NCI-H748 treated with DMSO at 0.1 percent for 48 hours (cell line): Measurements from ENCODE around the gene SUSD4.

Experiments used
- DNase-seq: peaks from one replicate; lab custom pipeline; 2025; lab: John Stamatoyannopoulos, UW

Gene SUSD4

DNA sequence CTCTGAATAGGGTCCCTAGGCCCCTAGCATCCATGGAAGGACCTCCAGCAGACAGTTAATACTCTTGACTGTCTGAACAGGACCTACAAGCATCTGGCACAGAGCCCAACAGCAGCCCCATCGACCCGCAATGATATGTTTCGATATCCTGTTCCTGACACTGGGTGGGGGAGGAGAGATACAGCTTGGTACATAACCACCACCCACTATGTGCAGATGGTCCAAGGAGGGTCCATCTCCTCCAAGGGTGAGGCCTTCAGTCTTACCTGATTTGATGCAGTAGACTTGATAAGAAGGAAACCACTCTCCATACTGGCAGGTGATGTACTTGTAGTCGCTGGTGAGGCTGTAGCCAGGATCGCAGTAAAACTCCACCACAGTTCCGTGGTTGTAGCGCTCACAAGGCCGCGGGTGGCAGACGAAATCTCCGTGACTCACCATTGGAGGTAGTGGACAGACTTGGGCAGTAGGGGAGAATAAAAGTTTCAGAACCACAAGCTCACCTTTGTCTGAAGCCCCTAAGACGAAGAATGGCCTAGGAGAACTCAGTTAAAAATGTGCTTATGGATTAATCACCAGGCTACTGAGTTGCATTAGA is 134.9 kb downstream of the SUSD4 start:
- no peak for DNase-seq

DNA sequence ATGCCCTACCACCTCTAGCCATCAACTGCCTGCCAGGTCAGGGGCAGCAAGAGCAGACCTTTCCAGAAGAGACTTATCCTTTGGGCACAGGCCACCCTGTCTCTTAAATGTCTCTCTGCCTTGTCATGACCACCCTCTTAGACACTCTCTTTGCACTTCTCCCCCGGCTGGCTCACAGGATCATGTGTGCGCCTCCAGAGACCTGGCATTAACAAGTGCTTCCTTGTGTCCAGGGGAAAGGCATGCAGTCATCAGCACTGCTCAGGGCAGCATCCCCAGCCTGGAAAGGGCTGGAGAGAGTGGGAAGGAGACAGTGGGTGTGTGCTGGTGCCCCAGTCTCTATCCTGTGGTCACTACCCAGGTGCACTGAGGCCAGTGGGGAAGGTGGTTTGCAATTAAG is 135.8 kb downstream of the SUSD4 start:
- no peak for DNase-seq

DNA sequence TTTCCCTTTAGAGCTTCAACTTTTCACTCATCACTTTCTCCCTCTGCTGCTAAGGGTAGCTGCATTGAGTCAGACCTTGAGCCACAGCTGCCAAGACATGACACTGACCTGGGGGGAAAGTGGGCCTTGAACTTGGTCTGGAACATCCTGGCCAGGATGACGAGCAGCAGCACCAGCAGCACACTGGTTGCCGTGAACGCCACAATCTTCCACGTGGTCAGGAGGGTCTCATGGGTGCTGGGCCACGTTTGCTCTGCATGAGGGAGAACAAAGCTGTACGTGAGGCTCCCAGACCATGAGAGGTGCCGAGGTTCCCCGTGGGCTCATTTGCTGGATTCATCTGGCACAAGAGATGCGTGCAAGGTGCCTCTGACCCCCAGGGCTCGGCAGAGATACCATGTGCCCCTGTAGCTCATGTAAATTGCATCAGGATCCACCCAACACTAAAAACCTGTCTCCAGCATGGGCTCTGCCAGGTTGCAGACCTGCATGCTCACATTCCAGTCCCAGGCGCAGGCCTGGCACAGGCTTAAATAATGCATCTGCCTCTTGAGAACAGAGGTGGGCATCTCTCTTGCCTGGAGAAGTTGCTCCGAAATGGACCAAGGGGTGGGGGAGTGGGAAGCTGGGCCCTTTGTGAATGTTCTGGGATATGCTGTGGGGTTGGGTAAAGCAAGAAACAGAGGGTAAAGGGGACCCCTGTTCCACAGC is 136.3 kb downstream of the SUSD4 start:
- DNase-seq, result no peak

DNA sequence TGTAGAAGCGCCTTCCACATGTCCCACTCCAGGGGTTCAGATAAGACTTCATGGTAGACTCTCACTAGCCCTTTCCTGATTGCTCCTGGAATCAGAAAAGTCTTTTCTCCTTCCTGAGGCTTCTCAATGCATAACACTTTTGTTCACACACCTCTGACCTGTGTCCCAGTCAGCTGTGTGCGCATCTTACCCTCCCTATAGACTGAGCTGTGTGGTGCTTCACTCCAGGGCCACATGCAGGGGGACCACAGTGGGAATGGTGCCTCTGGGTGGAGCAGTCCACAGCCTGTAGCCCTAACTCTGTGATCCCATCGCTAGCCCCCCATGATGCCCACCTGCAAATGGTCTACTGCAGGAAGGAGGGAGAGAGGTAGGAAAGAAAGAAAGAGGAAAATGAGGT is 136.9 kb downstream of the SUSD4 start:
- no peak for DNase-seq

DNA sequence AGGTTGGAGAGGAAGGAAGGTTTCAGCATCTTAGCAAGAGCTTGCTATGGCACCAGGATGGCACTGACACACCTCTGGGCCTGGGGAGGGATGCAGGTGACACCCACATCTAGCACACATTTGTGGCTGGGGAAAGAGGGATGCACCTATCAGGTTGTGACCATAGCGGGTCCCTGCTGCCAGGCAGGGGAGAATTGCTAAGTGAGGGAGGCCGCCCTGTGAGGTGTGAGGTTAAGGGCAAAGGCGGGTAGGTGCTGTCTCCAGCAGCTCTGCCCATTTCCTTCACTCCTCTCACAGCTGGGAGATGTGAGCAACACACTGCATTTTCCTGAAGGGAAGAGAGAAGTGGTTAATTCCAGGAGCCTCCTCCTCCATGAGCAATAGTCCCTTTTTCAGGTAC is 137.7 kb downstream of the SUSD4 start:
- DNase-seq, result no peak

DNA sequence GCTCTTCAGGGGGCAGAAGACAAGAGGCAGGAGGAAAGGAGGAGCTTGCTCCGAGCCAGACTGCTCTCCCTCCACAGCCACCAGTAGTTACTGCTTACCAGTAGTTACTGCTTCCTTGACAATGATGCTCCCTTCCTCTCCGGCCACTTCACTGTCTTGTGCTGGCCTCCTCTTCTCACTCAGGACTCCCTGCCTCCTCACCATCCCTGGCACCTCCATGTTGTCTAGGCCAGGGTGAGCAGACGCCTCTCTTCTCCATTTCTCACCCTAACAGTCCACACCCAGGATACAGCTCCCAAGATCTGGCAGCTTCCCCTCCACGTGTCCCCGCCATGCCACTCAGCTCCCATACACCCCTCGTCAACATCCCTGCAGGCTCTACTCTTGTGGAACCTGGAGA is 138.5 kb downstream of the SUSD4 start:
- no peak for DNase-seq

DNA sequence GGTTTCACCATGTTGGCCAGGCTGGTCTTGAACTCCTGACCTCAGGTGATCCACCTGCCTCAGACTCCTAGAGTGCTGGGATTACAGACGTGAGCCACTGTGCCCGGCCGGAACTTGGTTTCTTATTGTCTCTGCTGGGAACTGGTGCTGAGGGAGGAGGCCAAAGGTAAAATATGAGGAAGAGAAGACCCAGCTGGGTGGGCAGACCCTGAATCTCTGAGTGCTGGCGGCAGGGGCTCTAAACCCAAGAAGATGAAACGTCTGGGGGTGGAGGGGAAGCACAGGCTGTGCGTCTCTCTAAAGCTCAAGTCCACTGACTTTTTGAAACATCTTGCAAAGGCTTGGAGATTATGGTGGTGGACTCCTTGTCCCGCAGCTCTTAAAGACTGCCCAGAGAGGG is 138.9 kb downstream of the SUSD4 start:
- DNase-seq, result no peak

DNA sequence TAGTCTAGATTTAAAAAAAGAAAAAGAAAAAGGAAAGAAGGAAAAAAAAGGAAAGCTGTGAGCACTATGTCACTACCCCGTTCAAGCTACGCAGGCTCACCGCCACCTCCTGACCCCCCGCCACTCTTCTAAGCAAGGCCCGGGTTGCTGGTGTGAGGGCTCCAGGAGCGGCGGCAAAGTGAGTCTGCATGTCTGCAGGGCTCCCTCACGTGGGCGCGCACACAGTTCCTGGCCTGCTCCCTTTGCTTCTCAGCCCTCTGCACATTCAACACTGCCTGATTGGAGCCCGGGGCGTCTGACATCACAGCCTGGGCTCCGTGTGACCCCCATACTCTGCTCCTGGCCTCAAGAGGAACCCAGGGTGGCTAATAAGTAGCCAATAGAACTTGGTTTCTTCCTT is 139.5 kb downstream of the SUSD4 start:
- no peak for DNase-seq

DNA sequence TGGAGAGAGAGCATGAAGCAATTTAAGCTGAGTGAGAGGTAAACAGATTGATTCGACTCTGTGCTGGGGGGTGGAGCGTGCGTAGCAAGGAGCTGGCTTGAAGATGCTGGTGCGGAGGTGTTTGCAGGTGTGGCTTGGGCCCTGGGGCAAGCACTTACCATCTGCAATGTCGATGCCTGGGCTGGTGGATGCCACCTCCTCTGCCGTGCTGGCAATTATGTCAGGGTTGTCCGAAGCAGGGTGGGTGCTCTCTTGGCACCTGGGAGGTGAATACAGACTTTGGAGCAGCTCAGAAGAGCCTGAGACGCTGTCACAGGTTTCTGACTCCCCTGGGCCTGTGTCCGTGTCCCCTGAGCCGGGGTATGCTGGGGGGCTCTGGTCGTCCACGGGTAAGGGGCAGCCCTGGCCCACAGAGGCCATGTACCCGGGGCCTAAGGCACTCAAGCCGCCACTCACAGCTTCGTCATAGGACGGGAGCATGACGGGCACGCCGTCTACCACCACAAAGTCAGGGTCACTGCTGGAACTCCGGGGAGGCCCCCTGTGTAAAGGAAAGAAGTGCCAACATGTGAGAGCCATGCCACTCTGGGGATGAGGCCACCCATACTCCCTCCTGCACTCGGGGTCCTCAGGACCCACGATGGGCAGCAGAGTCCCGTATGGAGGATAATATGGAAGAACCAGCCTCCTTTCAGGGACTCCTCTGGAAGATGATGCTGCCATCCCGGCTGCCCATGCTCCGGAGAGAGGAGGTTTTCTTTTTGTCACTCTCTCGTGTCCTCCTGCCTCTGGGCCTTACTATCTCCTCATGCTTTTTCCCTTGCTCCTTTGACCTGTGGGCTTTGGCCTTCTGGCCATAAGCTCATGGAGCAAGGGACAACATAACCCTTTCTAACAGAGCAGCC is 140.6 kb downstream of the SUSD4 start:
- DNase-seq, result no peak

DNA sequence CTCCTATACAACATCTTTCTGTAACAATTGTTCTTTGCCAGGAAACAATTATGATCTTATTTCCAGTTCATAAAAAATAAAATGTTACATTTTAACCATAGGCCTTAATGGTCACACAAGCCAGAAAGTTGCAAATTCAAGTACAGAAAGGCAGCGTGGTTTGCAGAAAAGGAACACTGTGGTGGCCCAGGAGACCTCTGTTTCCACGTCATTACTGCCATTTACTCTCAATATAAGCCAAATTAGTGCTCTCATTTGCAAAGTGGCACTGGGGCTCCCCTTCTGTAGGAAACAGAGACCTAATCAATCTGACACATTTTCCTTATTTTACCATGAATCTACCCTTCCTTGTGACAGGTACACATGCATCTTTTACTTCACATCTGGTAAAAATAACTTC is 141.6 kb downstream of the SUSD4 start:
- no peak for DNase-seq

DNA sequence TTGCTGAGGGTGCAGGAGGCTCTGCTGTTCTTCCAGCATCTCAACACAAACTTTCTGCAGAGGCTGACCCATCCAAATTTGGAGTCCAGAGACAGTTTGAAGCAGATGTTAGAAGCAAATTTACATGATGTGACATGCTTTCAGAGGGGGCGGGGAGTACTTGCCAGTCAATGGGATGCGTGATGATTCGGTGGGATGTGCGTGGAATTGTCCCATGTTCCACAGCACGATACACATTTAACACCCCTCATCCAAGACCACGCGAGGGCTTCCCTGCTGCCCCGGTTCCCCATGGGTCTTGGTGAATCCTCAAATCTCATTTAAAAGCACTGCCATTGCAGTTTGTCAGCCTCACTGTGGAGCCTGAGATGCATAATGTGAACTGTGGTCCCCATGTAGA is 142.3 kb downstream of the SUSD4 start:
- no peak for DNase-seq

DNA sequence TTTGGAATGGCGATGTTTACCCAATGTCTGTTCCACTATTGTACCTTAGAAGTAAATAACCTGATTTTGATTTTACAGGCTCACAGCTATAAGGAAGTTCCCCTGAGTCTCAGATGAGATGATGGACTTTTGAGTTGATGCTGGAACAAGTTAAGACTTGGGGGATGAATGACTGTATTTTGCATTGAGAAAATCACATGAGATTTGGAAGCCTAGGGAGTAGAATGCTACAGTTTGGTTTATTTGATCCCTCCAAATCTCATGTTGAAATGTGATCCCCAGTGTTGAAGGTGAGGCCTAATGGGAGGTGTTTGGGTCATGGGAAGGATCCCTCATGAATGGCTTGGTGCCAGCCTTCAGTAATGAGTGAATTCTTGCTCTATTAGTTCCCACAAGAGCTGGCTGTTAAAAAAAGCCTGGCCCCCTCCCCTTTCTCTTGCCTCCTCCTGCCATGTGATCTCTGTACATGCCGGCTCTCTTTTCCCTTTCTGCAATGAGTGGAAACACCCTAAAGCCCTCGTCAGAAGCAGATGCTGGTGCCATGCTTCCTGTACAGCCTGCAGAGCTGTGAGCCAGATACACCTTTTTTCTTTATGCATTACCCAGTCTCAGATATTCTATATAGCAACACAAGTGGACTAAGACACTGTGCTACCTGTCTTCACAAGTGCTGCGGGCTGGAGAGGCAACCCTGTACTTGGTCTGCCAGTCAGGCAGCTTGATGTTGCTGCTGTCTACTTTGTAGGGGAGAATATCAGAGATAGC is 143.9 kb downstream of the SUSD4 start:
- DNase-seq, result no peak

DNA sequence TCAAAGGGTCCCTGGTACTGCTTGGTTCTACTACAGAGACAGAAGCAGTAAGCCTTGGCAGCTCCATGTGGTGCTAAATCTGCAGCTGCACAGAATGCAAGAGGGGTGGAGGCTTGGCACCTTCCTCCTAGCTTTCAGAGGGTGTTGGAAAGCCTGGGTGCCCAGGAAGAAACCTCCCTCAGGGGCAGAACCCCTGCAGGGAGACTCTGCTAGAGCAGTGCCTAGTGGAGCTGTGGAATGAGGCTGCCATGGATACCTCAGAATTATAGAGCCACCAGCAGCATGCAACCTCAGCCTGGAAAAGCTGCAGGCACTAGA is 144.7 kb downstream of the SUSD4 start:
- DNase-seq, result no peak

DNA sequence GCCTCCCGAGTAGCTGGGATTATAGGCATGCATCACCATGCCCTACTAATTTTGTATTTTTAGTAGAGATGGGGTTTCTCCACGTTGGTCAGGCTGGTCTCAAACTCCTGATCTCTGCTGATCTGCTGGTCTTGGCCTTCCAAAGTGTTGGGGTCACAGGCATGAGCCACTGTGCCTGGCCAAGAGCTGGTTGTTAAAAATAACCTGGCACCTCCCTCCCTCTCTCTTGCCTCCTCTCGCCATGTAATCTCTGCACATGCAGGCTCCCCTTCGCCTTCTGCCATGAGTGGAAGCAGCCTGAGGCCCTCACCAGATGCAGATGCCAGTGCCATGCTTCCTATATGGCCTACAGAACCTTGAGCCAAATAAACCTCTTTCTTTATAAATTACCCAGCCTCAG is 146.2 kb downstream of the SUSD4 start:
- no peak for DNase-seq

DNA sequence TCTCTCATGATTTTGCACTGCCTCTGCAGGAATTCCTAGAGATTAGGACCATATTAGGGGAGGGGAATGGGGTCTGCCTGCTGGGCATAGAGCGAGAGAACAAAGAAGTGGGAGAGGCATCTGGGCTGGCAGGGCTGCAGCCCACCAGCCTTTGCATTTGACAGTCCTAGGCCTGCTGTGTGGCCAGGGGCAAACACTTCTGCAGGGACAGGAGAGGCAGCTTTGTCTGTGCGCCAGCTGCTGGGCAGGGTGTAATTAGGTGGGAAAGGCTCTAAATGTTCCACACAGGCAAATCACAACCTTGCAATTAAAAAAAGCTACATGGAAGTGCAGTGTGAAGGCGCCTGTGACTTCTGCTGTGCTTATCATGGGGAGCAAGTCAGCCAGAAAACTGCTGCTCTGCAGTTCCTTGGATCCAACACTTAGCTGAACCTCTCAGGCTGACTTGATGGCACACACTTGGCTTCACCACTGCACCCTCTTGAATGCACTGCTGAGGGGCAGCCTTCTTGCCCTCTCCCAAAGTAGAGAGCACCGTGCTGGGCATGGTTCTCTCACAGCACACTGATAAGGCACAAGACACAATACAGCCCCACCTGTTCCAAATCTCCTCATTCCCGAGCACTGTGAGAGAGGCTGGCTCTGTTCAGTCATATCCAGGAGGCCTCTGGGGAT is 147.3 kb downstream of the SUSD4 start:
- DNase-seq, result no peak

DNA sequence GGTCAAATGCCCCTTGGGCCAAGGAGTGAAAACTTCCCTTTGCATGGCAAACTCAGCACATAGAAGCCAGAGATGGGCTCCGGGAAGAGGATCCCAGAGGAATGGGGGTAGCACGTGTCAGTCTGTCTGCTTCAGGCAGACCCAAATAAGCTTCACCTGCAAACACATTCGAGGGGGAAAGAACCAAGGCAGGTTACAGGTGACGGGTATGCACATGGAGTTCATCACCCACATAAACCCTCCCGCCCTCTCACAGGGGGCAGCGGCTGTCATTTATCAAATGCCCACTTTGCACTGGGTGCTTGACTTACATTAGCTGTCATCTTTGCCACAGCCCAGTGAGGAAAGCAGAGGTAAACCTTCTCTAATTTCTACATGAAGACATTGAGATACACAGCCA is 147.9 kb downstream of the SUSD4 start:
- no peak for DNase-seq

DNA sequence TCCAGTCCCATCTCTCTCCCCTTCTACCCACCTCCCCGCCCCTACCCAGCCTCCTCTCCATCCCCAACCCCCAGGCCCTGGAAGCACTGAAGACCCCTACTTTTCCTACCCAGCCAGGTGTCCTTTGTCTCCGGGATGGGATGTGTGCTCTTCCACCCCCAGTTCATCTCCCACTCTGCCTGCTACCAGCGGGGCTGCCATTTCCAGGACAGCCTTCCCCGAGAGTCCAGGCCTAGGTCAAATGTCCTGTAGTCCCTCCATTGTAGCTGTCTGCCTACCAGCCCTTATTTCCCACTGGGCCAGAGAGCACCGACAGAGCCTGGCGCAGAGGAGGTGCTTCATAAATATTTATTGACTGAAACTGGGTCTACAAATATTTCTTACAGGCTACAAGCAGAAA is 148.9 kb downstream of the SUSD4 start:
- DNase-seq, result no peak

DNA sequence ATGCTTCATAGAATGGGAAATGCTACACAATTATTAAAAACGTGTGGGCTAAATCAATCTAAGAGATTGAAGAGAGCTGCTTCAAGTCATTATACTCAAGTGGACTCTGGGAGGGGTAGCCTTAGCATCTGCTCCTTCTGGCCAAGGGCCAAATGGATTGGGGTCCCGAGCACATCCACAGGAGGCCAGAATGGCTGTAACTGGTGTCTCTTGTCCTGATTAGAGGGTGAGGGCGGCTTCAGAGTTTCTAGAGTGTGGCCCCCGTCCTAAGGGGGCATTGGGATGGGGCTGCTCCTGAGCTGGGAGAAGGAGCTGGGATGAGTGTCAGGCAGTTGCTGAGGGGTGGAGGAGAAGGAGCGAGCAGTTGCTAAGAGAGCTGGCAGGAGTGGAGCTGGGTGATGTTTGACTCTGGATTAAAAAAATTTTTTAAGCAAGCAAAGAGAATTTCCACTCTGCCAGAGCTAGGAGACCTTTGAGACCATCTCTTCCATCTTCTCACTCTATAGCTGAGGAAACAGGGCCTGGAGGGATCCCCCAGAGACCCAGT is 149.6 kb downstream of the SUSD4 start:
- no peak for DNase-seq

DNA sequence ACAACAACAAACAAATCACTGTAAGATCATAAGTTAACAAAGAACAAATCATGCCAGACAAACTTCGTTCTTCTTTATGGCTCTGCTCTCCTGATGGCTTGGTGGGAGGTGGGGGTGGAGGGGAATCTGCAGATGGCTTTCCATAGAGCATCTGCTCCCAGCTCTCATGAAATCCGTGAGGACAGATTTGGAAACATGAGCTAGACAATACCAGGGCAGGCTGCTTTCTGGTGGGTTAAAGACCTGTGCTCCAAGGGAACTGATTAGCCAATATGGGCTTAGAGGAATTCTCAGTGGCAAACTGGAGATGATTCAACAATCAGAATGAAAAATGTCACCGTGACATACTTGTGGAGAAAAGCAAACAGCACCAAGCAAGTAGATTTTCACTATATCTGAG is 151.5 kb downstream of the SUSD4 start:
- no peak for DNase-seq

DNA sequence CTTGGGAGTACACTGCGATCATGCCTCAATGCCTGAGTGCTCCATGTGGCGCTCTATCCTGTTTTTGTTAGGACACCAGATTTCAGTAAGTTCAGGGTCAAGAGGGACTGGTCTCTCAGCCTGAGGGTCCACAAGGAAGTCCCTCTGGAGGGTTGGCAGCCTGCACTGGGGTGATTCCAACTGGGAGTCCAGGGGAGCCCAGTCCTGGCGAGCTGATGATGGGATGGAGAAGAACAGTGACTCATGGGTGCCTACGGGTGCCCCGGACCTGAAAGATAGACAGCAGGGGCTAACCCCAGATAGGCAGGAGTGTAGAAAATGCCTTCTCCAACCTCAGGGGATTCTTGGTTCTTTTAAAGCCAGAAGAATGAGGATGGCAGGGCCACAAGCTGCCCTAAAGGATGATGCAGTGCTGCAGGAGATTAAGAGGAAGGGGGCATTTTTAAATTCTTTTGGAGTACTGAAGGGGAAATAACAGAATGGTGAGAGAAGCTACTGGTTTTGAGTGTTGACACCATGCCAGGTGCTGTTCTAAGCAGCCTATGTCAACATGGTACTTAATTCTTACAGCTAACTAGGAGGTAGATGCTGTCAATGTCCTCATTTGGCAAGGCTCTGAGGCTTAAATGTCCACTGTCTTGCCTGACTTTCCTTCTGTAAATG is 152.5 kb downstream of the SUSD4 start:
- DNase-seq, result no peak

DNA sequence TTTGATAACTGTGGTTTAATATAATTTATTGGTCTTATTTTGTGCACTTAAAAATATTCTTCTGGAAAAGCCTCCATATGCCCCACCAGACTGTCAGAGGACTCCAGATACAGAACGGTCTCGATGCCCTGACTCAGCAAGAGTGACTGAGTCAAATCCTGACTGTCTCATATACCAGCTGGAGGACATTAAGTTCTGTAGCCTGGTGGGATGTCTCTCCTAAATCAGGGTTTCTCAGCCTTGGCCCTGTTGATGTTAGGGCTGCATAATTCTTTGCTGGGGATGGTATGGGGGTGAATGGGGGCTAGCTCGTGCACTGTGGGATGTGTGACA is 153.2 kb downstream of the SUSD4 start:
- no peak for DNase-seq
